ENCODE data around the gene NIN.

GRCh38 chr14:50759800-50760543 is 71.0 kb downstream of the NIN start:
- no peak for TF ChIP-seq EZH2 (IDR thresholded peaks at IDR 0.05)
- no peak for TF ChIP-seq POLR2AphosphoS5 (IDR thresholded peaks at IDR 0.05; ENCODE audit: borderline replicate concordance, low read depth, low read length)
- TF ChIP-seq FOXP2 (optimal IDR thresholded peaks at IDR 0.05; ENCODE audit: control extremely low read depth, extremely low read length, insufficient read depth): no peak
